HepG2 (cell line): ENCODE data around the gene LYPD6. TPM values are rescaled to one million over a fixed set of nuclear protein-coding genes. Genes with fewer than 3 reads are reported as not detected.
A peak's percentile ranks its signal among the peaks of the same experiment; 100 is the strongest.

Experiments used
- DMAP1 ChIP-seq: IDR thresholded peaks from 2 replicates; pipeline ENCODE4 v1.6.1; 2016
- GPN1 ChIP-seq: sonication (generic); formaldehyde crosslinking; IDR thresholded peaks from 2 replicates; pipeline ENCODE4 v1.5.1; 2020; ENCODE audit warnings: missing genetic modification reagents, borderline replicate concordance
- MAFF ChIP-seq: IDR thresholded peaks from 2 replicates; pipeline ENCODE4 v1.6.1; 2011; ENCODE audit warnings: low read depth, low read length, improper control_type of control experiment
- PITX1 ChIP-seq: sonication (generic); formaldehyde crosslinking; IDR thresholded peaks from 2 replicates; pipeline ENCODE4 v1.5.1; 2020; ENCODE audit warnings: mild to moderate bottlenecking, missing genetic modification reagents
- SMARCE1 ChIP-seq: fragments of 450-650 bp; IDR thresholded peaks from 2 replicates; pipeline ENCODE4 v1.6.1; 2017; ENCODE audit warnings: borderline replicate concordance
- SP1 ChIP-seq, 2 experiments: fragments of 450-650 bp in 1 of 2; sonication (generic) in 1 of 2; formaldehyde crosslinking in 1 of 2; IDR thresholded peaks; 2 replicates each; pipeline versions ENCODE4 v1.4.0 to v1.6.1; 2016 to 2020; ENCODE audit warnings: missing genetic modification reagents in 1 of 2
- SP2 ChIP-seq: sonication (generic); formaldehyde crosslinking; IDR thresholded peaks from 2 replicates; pipeline ENCODE4 v1.5.1; 2020; ENCODE audit warnings: mild to moderate bottlenecking, missing genetic modification reagents
- SPEN ChIP-seq: sonication (generic); formaldehyde crosslinking; IDR thresholded peaks from 2 replicates; pipeline ENCODE4 v1.5.1; 2020; ENCODE audit warnings: low read depth, mild to moderate bottlenecking, missing genetic modification reagents
- TBX3 ChIP-seq: fragments of 450-650 bp; IDR thresholded peaks from 2 replicates; pipeline ENCODE4 v1.6.1; 2017; ENCODE audit warnings: antibody characterized with exemption, mild to moderate bottlenecking, inconsistent platforms, borderline replicate concordance
- ZBTB1 ChIP-seq: sonication (generic); formaldehyde crosslinking; IDR thresholded peaks from 2 replicates; pipeline ENCODE4 v1.4.0; 2020; ENCODE audit warnings: missing genetic modification reagents, borderline replicate concordance
- ZNF12 ChIP-seq: sonication (generic); formaldehyde crosslinking; IDR thresholded peaks from 2 replicates; pipeline ENCODE4 v1.5.0; 2020; ENCODE audit warnings: missing genetic modification reagents
- ZNF121 ChIP-seq: sonication (generic); formaldehyde crosslinking; IDR thresholded peaks from 2 replicates; pipeline ENCODE4 v1.5.0; 2020; ENCODE audit warnings: mild to moderate bottlenecking, missing genetic modification reagents
- ZNF337 ChIP-seq: sonication (generic); formaldehyde crosslinking; IDR thresholded peaks from 2 replicates; pipeline ENCODE4 v1.5.1; 2020; ENCODE audit warnings: missing genetic modification reagents, low read depth, mild to moderate bottlenecking, borderline replicate concordance
- ZNF724P ChIP-seq: sonication (generic); formaldehyde crosslinking; IDR thresholded peaks from 2 replicates; pipeline ENCODE4 v1.8.0; 2022; ENCODE audit warnings: missing genetic modification reagents, borderline replicate concordance
- ZNF737 ChIP-seq: sonication (generic); formaldehyde crosslinking; IDR thresholded peaks from 2 replicates; pipeline ENCODE4 v1.5.0; 2020; ENCODE audit warnings: missing genetic modification reagents, mild to moderate bottlenecking, borderline replicate concordance
- ZNF775 ChIP-seq: sonication (generic); formaldehyde crosslinking; IDR thresholded peaks from 2 replicates; pipeline ENCODE4 v1.4.0; 2020; ENCODE audit warnings: missing genetic modification reagents, mild to moderate bottlenecking, moderate library complexity, borderline replicate concordance
- ZSCAN22 ChIP-seq: sonication (generic); formaldehyde crosslinking; IDR thresholded peaks from 2 replicates; pipeline ENCODE4 v1.4.0; 2020; ENCODE audit warnings: mild to moderate bottlenecking, missing genetic modification reagents
- ZSCAN31 ChIP-seq: sonication (generic); formaldehyde crosslinking; IDR thresholded peaks from 2 replicates; pipeline ENCODE4 v1.5.0; 2020; ENCODE audit warnings: low read depth, mild to moderate bottlenecking, missing genetic modification reagents
- ZSCAN9 ChIP-seq: IDR thresholded peaks from 2 replicates; pipeline ENCODE4 v1.6.1; 2016; ENCODE audit warnings: borderline replicate concordance
- polyA plus RNA-seq, 8 experiments: library from polyadenylated mRNA; depleted of rRNA in 3 of 8; stranded (reverse) in 7 of 8; unstranded in 1 of 8; fragments of >200 nt; fragmentation: Illumina TruSeq in 4 of 8; extraction: Trizol in 4 of 8; gene quantifications; 2 replicates each; pipeline versions ENCODE4 v1.2.1 to v1.2.3, GENCODE V29; 2011 to 2016; ENCODE audit warnings: low read depth in 4 of 8, missing spikeins in 1 of 8, mixed read lengths in 1 of 8; ENCODE audit not compliant: insufficient read depth in 1 of 8
- total RNA-seq, 5 experiments: library from RNA; depleted of rRNA; stranded (reverse); fragments of >200 nt; fragmentation: Illumina TruSeq; extraction: Trizol; gene quantifications; 2 replicates each; pipeline ENCODE4 v1.2.3, GENCODE V29; 2016; ENCODE audit warnings: low read depth in 1 of 5
- TF ChIP-seq, protein P1 (sequence below): sonication (generic); formaldehyde crosslinking; IDR thresholded peaks from 2 replicates; pipeline ENCODE4 v1.5.1; 2020; ENCODE audit warnings: missing genetic modification reagents, mild to moderate bottlenecking, borderline replicate concordance
- TF ChIP-seq, protein P2 (sequence below): sonication (generic); formaldehyde crosslinking; IDR thresholded peaks from 2 replicates; pipeline ENCODE4 v1.4.0; 2020; ENCODE audit warnings: missing genetic modification reagents
- TF ChIP-seq, protein P3 (sequence below): sonication (generic); formaldehyde crosslinking; IDR thresholded peaks from 2 replicates; pipeline ENCODE4 v1.4.0; 2020; ENCODE audit warnings: missing genetic modification reagents
- TF ChIP-seq, protein P4 (sequence below), 2 experiments: IDR thresholded peaks; 2 replicates each; pipeline ENCODE4 v1.6.1; 2011 to 2012; ENCODE audit warnings: low read length in 2 of 2, borderline replicate concordance in 1 of 2, low read depth in 1 of 2, mild to moderate bottlenecking in 1 of 2, moderate library complexity in 1 of 2

Gene LYPD6
- total and polyA plus RNA-seq, 2 of the 13 experiments (the other 11 are each of a cell fraction or from before 2014, with no cell fraction given) = 0.01 to 0.07 TPM

DNA sequence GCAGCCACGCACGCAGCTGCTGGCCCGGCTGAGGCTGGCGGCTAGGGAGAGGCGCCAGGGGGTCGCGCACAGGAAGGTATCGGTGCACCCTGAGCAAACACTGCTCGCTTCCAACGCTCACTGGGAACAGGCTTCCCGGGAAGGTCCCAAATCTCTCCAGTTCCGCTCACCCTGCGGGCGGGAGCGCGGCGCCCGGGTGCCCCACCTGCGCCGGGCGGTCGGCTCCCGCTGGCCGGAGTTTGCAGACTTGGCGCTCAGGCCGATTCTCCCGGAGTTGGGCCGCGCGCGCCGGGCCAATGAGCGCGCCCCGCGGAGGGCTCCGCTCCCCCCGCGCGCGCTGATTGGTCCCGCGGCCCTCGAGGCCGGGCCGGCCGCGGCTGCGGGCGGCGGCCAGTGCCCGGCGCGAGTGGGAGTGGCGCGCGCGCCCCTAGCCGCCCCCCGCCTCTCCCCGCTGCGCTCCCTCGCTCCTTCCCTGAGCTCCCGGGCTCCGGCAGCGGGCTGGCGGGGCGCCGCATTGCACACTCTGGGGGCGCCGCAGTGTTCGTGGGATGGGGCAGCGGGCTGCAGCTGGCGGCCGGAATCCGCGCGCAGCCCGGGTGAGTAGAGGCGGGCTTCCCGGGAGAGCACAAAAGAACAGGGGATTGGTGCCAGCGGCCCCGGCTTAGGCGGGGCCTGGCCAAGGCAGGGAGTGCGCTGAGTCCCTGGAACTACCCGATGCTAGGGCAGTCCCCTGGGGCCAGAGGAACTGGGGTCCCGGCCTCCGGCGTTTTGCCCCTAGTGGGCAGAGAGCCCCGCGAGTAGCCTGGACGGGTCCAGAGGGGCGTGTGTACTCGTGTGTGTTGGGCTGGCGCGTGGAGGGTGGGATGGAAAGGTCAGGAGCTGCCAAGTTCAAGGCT, at the start of gene LYPD6 (continued):
- TF ChIP-seq TBX3 (no peak), ZNF12 (CRISPR knock-in tag) (no peak), MAFF (no peak), ZSCAN31 (peak; percentile 40; the same call in 1 of the 2 replicates), SP1 (IDR thresholded peaks at IDR 0.05) (no peak), SP1 (CRISPR knock-in tag; IDR thresholded peaks at IDR 0.05) (no peak), ZNF337 (CRISPR knock-in tag) (no peak), SP2 (CRISPR knock-in tag) (no peak), ZNF775 (no peak), ZNF737 (CRISPR knock-in tag) (no peak), ZNF121 (no peak), SMARCE1 (no peak), GPN1 (CRISPR knock-in tag) (no peak), ZSCAN9 (CRISPR knock-in tag) (no peak), ZNF724P (CRISPR knock-in tag) (0 out of 2 replicates have a peak, but pooled peaks have one; percentile 15), PITX1 (CRISPR knock-in tag) (no peak), ZBTB1 (CRISPR knock-in tag) (no peak), ZSCAN22 (CRISPR knock-in tag) (no peak), SPEN (CRISPR knock-in tag) (peak; percentile 31; the same call in 1 of the 2 replicates), DMAP1 (CRISPR knock-in tag) (no peak)
- TF ChIP-seq, protein P1, sequence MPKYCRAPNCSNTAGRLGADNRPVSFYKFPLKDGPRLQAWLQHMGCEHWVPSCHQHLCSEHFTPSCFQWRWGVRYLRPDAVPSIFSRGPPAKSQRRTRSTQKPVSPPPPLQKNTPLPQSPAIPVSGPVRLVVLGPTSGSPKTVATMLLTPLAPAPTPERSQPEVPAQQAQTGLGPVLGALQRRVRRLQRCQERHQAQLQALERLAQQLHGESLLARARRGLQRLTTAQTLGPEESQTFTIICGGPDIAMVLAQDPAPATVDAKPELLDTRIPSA = no peak
- TF ChIP-seq, protein P2, sequence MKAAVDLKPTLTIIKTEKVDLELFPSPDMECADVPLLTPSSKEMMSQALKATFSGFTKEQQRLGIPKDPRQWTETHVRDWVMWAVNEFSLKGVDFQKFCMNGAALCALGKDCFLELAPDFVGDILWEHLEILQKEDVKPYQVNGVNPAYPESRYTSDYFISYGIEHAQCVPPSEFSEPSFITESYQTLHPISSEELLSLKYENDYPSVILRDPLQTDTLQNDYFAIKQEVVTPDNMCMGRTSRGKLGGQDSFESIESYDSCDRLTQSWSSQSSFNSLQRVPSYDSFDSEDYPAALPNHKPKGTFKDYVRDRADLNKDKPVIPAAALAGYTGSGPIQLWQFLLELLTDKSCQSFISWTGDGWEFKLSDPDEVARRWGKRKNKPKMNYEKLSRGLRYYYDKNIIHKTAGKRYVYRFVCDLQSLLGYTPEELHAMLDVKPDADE (CRISPR knock-in tag) = no peak
- TF ChIP-seq, protein P3, sequence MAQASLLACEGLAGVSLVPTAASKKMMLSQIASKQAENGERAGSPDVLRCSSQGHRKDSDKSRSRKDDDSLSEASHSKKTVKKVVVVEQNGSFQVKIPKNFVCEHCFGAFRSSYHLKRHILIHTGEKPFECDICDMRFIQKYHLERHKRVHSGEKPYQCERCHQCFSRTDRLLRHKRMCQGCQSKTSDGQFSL (CRISPR knock-in tag) = no peak
- TF ChIP-seq, protein P4, sequence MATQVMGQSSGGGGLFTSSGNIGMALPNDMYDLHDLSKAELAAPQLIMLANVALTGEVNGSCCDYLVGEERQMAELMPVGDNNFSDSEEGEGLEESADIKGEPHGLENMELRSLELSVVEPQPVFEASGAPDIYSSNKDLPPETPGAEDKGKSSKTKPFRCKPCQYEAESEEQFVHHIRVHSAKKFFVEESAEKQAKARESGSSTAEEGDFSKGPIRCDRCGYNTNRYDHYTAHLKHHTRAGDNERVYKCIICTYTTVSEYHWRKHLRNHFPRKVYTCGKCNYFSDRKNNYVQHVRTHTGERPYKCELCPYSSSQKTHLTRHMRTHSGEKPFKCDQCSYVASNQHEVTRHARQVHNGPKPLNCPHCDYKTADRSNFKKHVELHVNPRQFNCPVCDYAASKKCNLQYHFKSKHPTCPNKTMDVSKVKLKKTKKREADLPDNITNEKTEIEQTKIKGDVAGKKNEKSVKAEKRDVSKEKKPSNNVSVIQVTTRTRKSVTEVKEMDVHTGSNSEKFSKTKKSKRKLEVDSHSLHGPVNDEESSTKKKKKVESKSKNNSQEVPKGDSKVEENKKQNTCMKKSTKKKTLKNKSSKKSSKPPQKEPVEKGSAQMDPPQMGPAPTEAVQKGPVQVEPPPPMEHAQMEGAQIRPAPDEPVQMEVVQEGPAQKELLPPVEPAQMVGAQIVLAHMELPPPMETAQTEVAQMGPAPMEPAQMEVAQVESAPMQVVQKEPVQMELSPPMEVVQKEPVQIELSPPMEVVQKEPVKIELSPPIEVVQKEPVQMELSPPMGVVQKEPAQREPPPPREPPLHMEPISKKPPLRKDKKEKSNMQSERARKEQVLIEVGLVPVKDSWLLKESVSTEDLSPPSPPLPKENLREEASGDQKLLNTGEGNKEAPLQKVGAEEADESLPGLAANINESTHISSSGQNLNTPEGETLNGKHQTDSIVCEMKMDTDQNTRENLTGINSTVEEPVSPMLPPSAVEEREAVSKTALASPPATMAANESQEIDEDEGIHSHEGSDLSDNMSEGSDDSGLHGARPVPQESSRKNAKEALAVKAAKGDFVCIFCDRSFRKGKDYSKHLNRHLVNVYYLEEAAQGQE (IDR thresholded peaks at IDR 0.05; ENCODE audit: borderline replicate concordance in 1 of 2, low read depth in 1 of 2, low read length in 2 of 2) = no peak
